ENCODE data around the gene MED7.

MED7 gene

GRCh38 chr5:157150995-157151394 is 8.3 kb upstream of the MED7 start:
- TF ChIP-seq SIN3A (IDR thresholded peaks at IDR 0.05; ENCODE audit: borderline replicate concordance, insufficient read depth, low read length) (no peak), FOXP2 (optimal IDR thresholded peaks at IDR 0.05; ENCODE audit: borderline replicate concordance, extremely low read depth, extremely low read length, insufficient read depth) (no peak), POLR2AphosphoS5 (IDR thresholded peaks at IDR 0.05; ENCODE audit: low read depth, low read length) (no peak), TAF1 (IDR thresholded peaks at IDR 0.05; ENCODE audit: borderline replicate concordance, insufficient read depth, low read length) (no peak)
- TF ChIP-seq, protein P1, sequence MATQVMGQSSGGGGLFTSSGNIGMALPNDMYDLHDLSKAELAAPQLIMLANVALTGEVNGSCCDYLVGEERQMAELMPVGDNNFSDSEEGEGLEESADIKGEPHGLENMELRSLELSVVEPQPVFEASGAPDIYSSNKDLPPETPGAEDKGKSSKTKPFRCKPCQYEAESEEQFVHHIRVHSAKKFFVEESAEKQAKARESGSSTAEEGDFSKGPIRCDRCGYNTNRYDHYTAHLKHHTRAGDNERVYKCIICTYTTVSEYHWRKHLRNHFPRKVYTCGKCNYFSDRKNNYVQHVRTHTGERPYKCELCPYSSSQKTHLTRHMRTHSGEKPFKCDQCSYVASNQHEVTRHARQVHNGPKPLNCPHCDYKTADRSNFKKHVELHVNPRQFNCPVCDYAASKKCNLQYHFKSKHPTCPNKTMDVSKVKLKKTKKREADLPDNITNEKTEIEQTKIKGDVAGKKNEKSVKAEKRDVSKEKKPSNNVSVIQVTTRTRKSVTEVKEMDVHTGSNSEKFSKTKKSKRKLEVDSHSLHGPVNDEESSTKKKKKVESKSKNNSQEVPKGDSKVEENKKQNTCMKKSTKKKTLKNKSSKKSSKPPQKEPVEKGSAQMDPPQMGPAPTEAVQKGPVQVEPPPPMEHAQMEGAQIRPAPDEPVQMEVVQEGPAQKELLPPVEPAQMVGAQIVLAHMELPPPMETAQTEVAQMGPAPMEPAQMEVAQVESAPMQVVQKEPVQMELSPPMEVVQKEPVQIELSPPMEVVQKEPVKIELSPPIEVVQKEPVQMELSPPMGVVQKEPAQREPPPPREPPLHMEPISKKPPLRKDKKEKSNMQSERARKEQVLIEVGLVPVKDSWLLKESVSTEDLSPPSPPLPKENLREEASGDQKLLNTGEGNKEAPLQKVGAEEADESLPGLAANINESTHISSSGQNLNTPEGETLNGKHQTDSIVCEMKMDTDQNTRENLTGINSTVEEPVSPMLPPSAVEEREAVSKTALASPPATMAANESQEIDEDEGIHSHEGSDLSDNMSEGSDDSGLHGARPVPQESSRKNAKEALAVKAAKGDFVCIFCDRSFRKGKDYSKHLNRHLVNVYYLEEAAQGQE (IDR thresholded peaks at IDR 0.05; ENCODE audit: insufficient read depth in 1 of 2, low read depth in 2 of 2, low read length in 2 of 2) = no peak

- TF ChIP-seq TAF1 (IDR thresholded peaks at IDR 0.05; ENCODE audit: borderline replicate concordance, insufficient read depth, low read length) (no peak), SIN3A (IDR thresholded peaks at IDR 0.05; ENCODE audit: borderline replicate concordance, insufficient read depth, low read length) (no peak), POLR2AphosphoS5 (IDR thresholded peaks at IDR 0.05; ENCODE audit: low read depth, low read length) (no peak), FOXP2 (optimal IDR thresholded peaks at IDR 0.05; ENCODE audit: borderline replicate concordance, extremely low read depth, extremely low read length, insufficient read depth) (no peak)
- TF ChIP-seq, protein P1 (IDR thresholded peaks at IDR 0.05; ENCODE audit: insufficient read depth in 1 of 2, low read depth in 2 of 2, low read length in 2 of 2) = no peak
Measured at GRCh38 chr5:157148734-157149615, 6.3 kb upstream of the MED7 start.

DNA sequence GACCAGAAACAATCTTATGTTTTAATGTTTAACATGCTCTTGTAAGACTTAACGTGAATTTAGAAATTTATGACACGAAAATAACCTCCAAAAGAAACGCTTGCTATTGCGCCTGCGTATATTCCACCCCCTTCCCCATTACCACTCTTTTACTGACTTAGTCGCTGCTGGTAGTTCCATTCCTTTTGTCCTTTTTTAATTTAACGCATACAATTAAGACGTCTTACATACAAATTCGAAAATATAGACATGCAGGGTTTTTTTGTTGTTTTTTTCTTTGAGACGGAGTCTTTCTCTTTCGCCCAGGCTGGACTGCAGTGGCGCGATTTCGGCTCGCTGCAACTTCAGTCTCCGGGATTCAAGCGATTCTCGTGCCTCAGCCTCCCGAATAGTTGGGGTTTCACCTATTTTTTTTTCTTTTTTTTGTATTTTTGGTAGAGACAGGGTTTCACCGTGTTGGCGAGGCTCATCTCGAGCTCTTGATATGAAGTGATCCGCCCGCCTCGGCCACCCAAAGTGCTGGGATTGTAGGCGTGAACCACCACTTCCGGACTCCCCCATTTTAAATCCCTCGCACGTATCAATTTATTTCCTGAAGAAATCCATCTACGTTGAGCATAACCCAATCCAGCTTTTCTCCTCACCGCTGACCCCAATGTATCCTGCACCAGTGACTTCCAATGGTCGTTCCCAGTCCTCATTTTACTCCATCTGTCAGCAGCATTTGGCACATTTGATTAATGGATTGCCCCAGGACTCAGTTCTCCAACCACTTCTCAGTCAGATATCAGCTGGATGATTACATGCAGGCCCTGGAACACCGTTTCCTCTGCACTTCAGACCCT is 684 bp upstream of the MED7 start:
- TF ChIP-seq FOXP2 (optimal IDR thresholded peaks at IDR 0.05; ENCODE audit: borderline replicate concordance, extremely low read depth, extremely low read length, insufficient read depth) (no peak), SIN3A (IDR thresholded peaks at IDR 0.05; ENCODE audit: borderline replicate concordance, insufficient read depth, low read length) (0 out of 2 replicates have a peak, but pooled peaks have one; percentile 28)

DNA sequence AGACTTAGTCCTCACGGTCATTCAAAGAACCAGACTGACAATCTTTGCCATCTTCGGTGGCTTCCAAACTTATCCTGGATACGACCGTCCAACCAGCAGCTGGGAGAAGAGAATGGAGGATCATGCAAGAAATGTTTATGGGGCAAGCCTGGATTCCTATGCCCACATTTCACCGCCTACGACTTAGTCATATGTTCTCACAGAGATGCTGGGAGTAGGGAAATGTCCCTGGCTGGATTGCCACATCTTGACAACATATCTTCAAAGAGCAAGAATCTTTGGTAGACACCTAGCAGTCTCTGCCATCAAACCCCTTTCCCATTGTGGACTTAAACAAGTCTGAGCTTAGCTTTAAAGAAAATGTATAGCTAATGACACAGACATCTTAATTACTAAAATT is 5.0 kb downstream of the MED7 start:
- no peak for TF ChIP-seq FOXP2 (optimal IDR thresholded peaks at IDR 0.05; ENCODE audit: borderline replicate concordance, extremely low read depth, extremely low read length, insufficient read depth)
- no peak for TF ChIP-seq POLR2AphosphoS5 (IDR thresholded peaks at IDR 0.05; ENCODE audit: low read depth, low read length)
- TF ChIP-seq, protein P1 (IDR thresholded peaks at IDR 0.05; ENCODE audit: insufficient read depth in 1 of 2, low read depth in 2 of 2, low read length in 2 of 2) = no peak
- TF ChIP-seq TAF1 (IDR thresholded peaks at IDR 0.05; ENCODE audit: borderline replicate concordance, insufficient read depth, low read length) = no peak
- TF ChIP-seq SIN3A (IDR thresholded peaks at IDR 0.05; ENCODE audit: borderline replicate concordance, insufficient read depth, low read length) = no peak

GRCh38 chr5:157132281-157132612 is 10.4 kb downstream of the MED7 start:
- TF ChIP-seq SIN3A (IDR thresholded peaks at IDR 0.05; ENCODE audit: borderline replicate concordance, insufficient read depth, low read length) = no peak
- no peak for TF ChIP-seq FOXP2 (optimal IDR thresholded peaks at IDR 0.05; ENCODE audit: borderline replicate concordance, extremely low read depth, extremely low read length, insufficient read depth)
- TF ChIP-seq TAF1 (IDR thresholded peaks at IDR 0.05; ENCODE audit: borderline replicate concordance, insufficient read depth, low read length) = no peak
- TF ChIP-seq POLR2AphosphoS5 (IDR thresholded peaks at IDR 0.05; ENCODE audit: low read depth, low read length) = no peak
- TF ChIP-seq, protein P1 (IDR thresholded peaks at IDR 0.05; ENCODE audit: insufficient read depth in 1 of 2, low read depth in 2 of 2, low read length in 2 of 2) = no peak
